Measurements from ENCODE around the gene USP10.
"Not testable (repeated sequence)": the region's sequence is repeated elsewhere in the genome, so short reads cannot be mapped to it uniquely, and the experiment has no call there.

The USP10 gene

DNA sequence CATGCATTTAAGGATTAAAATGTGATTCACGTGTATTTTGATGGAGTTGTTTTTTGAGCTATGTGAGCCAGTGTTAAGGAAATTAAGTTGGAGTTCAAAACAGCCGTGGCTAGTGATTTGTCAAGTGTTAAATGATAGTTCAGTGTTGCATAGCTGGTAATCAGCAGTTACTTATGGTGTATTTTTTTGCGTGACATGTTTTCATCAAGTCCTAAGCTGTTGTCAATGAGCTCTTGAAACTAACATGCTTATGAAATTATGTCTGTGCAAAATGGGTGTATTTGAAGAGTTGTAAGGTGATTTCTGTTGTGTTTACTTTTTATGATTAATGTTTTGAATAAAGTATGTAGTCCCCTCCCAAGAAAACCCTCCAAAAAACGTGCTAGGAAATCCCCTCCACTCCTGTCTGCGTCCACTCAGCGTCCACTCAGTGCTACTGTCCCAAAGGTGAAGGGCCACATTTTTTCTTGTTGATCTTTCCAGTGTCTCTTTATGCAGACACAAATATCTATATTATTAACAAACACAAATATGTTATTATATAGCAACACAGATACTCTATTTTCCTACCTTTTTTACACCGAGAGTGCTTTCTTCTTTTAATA, 30.0 kb downstream of the USP10 start:
- no peak for DNase-seq

DNA sequence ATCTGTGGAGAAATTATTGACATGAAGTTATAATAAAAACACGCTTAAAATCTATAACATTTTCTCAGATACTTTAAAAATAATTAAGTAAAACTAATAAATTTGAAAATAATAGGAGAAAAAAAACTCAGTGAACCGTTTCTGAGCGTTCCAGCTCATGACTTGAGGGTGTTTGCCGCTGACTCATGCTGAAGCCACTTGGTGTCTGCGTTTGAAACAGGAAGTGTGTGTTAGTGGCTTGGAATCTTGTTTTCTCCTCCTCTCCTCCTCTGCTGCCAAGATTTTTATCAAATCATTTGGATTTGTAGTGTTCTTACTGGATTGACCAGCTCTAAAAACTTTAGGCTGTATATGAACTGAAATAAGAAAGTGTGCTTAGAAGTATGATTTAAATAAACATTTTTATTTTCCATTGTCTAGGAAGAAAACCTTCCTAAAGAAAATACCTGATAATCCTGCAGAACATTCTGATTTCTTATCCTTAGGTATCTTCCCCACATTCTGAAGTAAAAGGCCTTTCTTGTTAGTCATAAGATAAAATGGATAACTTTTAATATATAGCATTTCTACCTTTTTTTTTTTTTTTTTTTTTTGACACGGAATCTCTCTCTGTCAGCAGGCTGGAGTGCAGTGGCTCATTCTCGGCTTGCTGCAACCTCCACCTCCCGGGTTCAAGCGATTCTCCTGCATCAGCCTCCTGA, 30.8 kb downstream of the USP10 start:
- no peak for DNase-seq

DNA sequence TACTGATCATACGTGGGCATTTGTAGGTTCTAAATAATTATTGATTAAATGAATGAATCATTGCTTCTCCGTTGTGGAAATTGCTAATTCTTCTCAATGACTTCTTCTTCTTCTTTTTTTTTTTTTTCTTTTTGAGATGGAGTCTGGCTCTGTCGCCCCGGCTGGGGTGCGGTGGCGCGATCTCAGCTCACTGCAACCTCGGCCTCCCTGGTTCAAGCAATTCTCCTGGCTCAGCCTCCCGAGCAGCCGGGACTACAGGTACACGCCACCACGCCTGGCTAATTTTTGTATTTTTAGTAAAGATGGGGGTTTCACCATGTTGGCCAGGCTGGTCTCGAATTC, 32.5 kb downstream of the USP10 start:
- DNase-seq, result not testable (repeated sequence)

DNA sequence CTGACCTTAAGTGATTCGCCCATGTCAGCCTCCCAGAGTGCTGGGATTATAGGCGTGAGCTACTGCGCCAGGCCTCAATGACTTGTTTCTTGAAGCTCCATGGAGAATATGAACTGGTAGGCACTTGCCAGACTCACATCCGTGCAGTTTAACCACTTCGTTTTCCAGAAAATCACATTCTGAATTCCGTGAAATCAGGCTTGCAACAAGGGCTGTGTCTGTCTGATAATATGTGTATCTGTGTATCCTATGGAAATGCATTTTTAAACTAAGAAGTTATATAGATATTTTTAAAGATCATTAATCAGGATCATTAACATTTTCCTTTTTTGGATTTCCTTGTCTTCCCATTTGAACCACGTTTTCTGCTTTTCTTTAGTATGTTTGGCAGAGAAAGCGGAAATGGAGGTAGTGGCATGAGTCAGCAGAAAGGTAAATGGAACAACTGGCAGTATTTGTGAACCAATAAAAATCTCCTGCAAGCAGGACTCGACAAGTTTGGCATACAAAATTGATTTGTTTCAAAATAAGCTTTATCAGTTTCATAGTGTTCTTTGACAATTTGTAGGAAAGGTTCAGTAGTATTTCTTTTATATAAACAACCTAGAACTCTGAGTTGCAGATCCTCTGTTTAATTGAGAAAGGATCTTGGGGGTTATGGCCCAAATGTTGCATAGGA, 33.0 kb downstream of the USP10 start:
- no peak for DNase-seq

DNA sequence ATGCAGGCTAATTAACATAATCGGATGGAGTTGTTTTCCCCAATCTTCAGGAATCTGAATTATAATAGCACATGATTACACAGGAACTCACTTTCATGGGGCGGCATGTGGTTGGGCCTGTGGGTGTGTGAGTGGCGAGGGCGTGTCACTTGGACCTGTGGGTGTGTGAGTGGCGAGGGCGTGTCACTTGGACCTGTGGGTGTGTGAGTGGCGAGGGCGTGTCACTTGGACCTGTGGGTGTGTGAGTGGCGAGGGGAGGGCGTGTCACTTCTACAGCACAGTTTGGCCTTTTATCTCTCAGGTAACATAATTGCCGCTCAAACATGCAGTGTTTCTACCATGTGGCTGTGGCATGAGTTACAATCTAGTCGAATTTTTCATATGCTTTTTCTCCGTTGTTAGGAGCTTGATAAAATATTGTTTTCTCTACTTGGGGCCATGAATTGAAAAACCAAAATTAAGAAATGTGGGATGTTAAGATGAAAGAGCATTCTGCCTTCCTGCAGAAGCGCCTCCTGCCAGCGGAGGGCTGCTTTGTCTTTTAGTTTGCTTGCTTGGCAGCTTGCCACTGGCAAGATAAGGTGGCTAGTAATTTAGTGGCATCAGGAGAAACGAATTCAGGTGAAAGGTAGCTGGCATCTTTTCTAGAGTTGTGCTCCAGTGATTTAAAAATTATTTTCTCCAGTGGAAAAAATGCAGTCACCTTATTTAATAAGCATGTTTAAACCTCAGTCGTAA, 36.2 kb downstream of the USP10 start:
- peak; percentile 64 for DNase-seq

DNA sequence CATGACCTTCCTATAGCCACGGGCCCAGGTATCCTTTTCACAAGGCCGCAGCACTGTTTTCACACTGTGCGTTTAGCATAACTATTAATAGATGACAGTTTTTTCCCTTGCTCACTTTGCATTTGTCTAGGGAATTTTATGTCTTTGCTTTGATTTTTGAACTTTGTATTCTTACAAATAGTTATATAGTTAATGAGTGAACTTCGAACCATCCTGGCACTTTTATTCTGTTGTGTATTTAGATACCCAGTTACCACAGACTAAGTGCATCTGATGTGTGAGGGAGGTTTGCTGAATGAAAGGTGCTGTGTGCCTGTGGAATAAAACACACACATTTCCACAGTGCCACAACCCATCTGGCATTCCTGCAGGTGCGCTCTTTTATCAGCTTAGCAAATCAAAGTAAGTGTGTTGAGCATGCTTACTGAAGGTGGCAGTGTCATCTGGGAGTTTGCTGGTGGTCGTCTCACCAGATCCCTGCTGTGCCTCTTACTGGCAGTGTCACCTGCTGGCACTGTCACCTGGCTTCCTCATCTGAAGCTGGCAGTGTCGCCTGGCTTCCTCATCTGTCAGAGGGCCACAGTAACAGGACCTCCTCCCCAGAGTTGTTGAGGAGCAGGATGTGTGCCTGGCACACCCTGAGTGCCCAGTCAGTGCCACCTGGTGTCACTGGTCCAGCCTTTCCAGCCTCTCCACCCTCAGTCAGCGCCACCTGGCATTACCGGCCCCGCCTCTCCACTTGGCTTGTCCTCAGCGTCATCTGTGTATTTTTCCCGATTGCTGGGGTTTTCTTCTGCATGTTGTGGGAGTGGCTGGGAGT, 37.6 kb downstream of the USP10 start:
- DNase-seq, result no peak

DNA sequence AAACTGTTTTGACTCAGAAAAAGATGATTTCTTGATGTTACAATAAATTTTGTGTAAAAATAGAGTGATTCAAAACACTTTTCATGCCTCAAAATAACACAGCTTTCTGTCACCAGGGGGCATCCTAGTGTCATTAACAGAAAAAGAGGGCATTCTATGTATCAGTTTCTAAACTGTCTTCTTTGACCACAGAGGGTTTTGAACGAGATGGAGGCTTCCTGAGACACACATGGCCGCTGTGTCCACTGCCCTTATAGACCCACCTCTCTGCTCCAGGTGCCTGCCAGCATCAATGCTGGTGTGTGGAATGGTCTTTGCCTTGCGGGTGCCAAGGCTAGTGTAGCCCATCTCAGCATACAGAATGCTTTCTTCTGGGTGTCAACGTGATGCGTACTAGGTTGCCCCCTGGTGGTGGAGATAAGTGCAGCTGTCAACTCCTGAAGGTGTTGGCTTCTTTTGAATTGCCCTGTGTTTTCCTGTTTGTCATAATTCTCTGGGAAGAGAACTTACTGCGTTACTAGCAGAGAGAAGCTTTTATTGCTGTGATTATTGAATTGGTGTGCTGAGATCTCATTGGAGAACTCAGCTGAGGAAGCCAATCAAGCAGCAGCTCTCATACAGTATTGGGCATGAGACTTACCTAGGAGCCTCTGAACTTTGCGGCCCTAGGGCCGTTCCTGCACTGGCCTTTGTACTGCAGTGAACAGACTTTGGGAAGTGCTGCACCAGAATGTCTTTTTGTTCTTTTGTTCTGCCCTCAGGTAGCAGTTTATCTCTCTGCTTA, 38.6 kb downstream of the USP10 start:
- peak; percentile 45 for DNase-seq

DNA sequence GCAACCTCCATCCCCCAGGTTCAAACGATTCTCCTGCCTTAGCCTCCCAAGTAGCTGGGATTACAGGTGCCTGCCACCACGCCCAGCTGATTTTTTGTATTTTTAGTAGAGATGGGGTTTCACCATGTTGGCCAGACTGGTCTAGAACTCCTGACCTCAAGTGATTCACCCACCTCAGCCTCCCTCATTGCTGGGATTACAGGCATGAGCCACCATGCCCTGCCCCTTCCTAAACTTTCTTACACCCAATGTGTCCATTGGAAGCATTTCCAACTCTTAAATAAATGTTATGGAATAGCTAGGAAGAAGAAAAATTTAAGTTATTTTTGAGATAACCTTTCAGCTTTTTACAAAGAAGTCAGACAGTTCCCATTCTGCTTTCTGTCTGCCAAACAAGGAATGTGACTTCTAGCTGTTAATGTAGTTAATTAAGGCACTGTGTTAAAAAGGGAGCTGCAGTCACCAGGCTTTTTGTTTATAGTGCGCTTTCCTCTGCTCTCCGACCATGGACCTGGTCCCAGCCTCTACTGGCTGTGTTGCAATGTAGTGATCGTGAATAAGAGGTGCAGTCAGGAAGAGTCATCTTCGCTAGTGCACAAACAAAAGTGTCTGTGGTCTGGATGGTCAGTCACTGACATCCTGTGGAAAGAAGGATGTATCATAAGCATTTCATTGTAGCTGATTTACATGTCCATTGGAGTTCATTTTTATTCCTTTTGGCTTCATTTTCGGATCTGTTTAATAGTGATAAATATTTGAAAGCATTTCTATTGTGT, 39.7 kb downstream of the USP10 start:
- DNase-seq, result no peak

DNA sequence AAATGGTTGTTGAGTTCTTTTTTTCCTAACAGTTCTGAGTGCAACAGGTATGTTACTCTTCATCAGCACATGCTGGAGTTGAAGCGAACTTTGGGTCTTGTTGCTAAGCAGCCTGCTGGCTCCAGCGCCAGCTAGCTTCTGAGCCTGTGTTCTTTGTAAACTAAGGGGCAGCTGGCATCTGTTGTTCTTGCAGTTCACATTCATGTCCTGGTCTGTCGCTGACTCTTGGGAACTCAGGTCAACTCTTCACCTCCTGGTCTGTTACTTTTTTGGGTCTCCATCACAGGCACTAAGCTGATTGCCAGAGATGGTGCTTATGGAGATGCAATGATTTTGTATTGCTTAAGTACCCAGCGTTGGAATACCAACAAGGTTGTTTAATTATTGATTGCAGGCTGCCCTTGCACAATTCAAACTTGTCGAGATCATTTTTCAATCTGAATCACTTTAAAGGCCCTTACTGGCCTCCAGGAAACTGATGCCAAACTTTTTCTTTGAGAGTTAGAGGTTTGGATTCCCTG, 40.9 kb downstream of the USP10 start:
- no peak for DNase-seq

DNA sequence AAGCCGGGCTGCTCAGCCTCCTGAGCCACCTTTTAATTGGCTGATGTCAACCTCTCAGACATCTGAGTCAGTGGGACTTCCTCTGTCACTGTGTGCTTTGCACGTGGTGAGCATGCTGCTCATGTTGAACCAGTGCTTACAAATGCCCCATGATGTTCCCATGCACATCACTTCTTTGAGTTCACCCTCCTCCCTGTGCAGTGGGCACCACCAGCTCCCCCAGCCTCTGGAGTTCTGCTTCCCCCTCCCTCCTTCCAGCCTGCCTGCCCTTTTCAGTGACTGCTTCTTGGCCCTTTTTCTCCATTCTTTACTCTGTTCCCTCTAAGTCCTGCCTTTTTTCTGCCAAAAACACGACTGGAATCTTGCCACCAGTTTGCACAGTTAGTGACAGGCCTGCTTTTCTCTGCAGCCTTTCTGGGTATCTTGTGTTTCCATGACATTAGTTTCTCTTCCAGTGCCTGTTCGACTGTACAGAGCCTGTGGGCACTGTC, 41.6 kb downstream of the USP10 start:
- no peak for DNase-seq

DNA sequence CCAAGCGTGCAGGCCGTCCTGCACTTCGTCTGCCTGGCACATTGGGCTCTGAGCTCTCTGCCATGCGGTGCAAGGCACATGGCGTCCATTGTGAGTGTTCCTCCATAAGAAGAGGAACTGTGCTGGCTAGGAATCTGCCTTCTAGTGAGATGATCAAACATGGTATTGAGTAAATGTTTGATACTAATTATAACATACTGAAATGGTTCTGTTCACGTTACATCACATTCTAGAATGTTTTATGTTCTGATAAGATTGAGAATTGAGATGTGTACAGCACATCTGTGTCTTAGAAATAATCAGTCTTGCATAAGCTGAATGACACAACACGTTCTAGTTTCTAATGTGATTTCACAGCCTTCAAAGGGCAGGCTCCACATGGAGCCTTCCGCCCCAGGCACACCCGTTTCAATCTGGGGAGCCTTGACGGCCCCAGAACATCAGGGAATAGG, 42.9 kb downstream of the USP10 start:
- no peak for DNase-seq

DNA sequence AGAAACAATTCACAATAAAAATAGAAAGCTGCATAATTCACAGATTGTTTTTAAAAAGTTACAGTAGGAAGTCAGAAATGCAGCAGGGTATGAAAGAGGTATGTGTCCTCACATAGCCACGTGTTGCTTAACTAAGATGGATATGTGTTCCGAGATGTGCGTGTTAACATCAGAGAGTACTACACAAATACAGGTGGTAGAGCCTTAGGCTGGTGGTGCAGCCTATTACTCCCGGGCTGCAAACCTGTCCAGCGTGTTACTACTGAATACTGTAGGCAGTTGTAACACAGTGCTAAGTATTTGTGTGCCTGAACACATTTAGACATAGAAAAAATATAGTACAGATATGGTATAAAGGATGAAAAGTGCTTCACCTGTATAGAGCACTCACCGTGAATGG, 46.4 kb downstream of the USP10 start:
- DNase-seq, result no peak

DNA sequence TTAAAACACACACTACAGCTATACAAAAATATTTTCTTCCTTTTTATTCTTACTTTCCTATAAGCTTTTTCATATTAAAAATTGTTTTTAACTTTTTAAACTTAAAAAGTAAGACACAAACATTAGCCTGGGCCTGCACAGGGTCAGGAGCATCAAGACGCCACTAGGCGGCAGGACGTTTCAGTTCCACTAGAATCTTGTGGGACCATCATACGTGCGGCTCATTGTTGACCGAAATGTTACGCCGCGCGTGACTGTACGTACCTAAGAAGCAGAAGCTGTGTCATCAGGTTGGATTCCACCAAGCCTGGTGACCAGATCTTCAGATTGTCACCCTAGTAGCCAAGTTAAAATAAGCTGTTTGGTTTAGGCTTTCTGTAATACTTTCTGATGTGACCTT, 47.1 kb downstream of the USP10 start:
- DNase-seq, result no peak

DNA sequence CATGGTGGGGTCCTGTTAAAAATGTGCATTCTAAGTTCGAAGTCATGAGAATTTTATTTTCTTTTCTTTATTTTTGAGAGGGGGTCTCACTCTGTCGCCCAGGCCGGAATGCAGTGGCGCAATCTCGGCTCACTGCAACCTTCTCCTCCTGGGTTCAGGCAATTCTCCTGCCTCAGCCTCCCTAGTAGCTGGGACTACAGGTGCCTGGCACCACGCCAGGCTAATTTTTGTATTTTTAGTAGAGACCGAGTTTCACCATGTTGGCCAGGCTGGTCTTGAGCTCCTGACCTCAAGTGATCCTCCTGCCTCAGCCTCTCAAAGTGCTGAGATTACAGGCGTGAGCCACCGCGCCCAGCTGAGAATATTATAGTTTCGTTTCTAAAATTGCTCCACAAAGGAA, 48.4 kb downstream of the USP10 start:
- DNase-seq, result not testable (repeated sequence)

DNA sequence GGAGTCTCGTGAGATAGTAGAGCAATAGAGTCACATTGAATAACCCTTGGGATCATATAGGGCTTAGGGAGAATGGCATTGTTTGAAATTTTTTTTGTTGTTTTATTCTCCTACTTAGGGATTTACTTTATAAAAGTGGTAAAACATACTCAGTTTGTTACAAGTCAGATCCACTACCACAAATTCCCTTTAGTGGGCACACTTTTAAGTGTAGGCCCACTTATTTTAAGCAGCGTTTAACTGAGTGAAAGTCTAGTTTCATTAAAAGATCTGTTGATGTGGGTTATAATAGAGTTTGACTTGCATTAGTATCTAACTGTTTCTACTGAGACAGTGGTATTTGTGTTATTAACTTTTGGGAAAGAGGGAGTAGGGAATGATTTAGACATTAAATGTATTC, 49.3 kb downstream of the USP10 start:
- DNase-seq, result no peak

DNA sequence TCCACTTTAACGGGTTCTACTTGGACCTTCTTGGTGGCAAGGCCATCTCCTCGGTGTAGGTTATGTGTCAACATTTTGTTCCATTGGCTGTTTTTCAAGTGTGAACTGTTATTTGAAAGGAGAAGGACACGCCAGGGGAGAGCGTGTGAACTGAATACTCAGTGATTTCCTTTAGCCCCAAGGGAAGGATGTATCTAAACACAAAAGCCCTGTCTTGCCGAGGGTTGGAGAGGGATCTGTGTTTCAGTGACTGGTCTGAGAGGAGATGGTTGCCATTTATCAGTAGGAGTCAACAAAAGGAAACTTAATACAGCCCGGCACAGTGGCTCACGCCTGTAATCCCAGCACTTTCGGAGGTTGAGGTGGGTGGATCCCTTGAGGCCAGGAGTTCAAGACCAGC, 50.0 kb downstream of the USP10 start:
- DNase-seq, result no peak

DNA sequence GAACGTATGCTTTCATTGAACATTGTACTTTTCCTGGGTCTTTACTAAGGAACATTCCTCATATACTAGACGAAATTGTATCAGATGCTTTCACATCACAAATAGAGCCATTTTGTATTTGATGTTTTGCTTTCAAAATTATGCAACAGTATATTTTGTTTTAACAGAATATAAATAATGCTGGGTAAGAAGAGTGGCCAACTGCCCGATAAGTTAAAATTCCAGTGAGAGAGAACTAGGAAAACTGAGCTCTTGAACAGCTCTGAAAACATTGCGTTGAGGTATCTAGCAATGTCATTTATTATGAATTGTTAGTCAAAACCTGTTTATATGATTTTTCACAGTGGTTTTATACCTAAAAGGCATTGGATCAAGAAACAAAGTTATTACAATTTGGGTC, 50.8 kb downstream of the USP10 start:
- DNase-seq, result no peak

DNA sequence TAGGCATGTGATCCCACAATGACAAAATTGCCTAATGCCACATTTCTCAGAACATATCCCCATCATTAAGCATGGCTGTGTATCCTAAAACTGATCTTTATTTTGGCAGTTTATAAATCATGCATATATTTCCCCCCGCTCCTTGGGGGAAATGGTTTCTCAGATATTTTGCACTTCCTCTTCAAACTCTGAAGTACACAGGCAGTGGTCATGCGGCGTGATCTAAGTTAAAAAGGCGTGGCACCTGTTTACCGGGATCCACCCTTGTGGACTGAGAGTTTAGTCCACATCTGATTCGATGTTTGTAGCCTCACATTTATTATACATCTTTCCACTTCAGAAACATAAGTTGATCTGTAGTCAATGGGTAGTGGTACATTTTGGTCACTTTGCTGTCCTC, 51.4 kb downstream of the USP10 start:
- no peak for DNase-seq

DNA sequence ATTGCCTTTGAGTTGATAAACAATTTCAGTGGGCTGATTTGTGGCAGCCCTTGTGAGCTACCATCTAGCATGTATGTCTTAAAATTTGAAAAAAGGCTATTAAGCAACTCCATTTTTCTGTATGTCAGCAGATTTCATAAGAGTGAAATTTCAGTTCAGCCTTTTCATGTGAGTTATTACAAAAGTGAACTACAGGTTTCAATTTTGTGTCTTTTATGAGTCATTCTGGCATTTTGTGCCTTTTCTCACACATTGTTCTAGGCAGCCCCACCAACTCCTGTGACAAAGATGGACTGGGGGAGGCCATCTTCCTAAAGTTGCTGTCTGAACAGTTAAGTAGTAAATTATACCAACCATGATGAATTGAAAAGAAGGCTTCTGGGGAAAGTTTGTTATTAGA, 52.1 kb downstream of the USP10 start:
- no peak for DNase-seq

DNA sequence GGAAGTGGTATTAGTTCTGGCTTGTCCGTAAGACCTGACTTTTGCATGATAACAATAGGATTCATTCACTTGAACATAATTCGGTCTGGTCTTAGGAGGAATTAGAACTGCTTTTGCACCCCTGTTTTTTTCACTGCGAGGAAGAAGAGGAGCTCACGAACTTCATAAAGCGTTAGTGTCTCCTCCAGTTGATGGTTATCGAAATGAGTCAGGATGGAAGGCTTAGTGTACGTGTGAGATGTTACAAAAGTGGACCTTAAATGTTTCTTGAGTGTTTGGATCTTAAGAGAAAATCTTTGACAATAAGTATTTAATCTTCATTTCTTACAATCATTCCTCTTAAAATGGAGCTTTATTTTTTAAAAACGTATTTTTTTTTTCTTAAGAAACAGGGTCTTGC, 52.8 kb downstream of the USP10 start:
- no peak for DNase-seq

Data from NCI-H748 treated with DMSO at 0.1 percent for 48 hours (cell line).